Measurements from ENCODE around the gene CAPNS1. TPM values are rescaled to one million over a fixed set of nuclear protein-coding genes. Genes with fewer than 3 reads are reported as not detected.
A peak's percentile ranks its signal among the peaks of the same experiment; 100 is the strongest.

Gene CAPNS1
- 383 and 452 TPM in 2 replicates for total RNA-seq

GRCh38 chr19:36139473-36140303 is at the start of gene CAPNS1:
Gene CAPNS1 (plus strand): TSS chr19:36140066. CDS start chr19:36141012, 946 bp downstream.
- peak; percentile 92 to 97 for DNase-seq (ENCODE audit: low read depth in 2 of 2)

GRCh38 chr19:36090910-36091695 is 48.8 kb upstream of the CAPNS1 start:
- no peak for DNase-seq (ENCODE audit: low read depth in 2 of 2)

- DNase-seq (ENCODE audit: low read depth in 2 of 2): no peak
Measured at GRCh38 chr19:36092566-36092965, 47.3 kb upstream of the CAPNS1 start.

GRCh38 chr19:36093146-36093662 is 46.7 kb upstream of the CAPNS1 start:
- no peak for DNase-seq (ENCODE audit: low read depth in 2 of 2)

GRCh38 chr19:36093687-36094086 is 46.2 kb upstream of the CAPNS1 start:
- no peak for DNase-seq (ENCODE audit: low read depth in 2 of 2)

GRCh38 chr19:36097036-36097435 is 42.8 kb upstream of the CAPNS1 start:
- DNase-seq (ENCODE audit: low read depth in 2 of 2): peak in 1 of 2 donors; percentile 32

GRCh38 chr19:36099166-36099785 is 40.6 kb upstream of the CAPNS1 start:
- no peak for DNase-seq (ENCODE audit: low read depth in 2 of 2)

- no peak for DNase-seq (ENCODE audit: low read depth in 2 of 2)
Measured at GRCh38 chr19:36100476-36100875, 39.4 kb upstream of the CAPNS1 start.

GRCh38 chr19:36101550-36102327 is 38.1 kb upstream of the CAPNS1 start:
- DNase-seq (ENCODE audit: low read depth in 2 of 2): no peak

- DNase-seq (ENCODE audit: low read depth in 2 of 2): no peak
Measured at GRCh38 chr19:36103040-36103626, 36.7 kb upstream of the CAPNS1 start.

GRCh38 chr19:36103842-36104552 is 35.9 kb upstream of the CAPNS1 start:
- no peak for DNase-seq (ENCODE audit: low read depth in 2 of 2)

- no peak for DNase-seq (ENCODE audit: low read depth in 2 of 2)
Measured at GRCh38 chr19:36106441-36106840, 33.4 kb upstream of the CAPNS1 start.

- no peak for DNase-seq (ENCODE audit: low read depth in 2 of 2)
Measured at GRCh38 chr19:36106991-36107390, 32.9 kb upstream of the CAPNS1 start.

GRCh38 chr19:36108684-36109083 is 31.2 kb upstream of the CAPNS1 start:
- DNase-seq (ENCODE audit: low read depth in 2 of 2): no peak

GRCh38 chr19:36110487-36111199 is 29.2 kb upstream of the CAPNS1 start, which contains the start of gene OVOL3:
Gene OVOL3 (plus strand): TSS chr19:36111143. CDS start chr19:36111203, 60 bp downstream.
- no peak for DNase-seq (ENCODE audit: low read depth in 2 of 2)

GRCh38 chr19:36111200-36111539 is 28.7 kb upstream of the CAPNS1 start:
- no peak for DNase-seq (ENCODE audit: low read depth in 2 of 2)

GRCh38 chr19:36112678-36113077 is 27.2 kb upstream of the CAPNS1 start:
- DNase-seq (ENCODE audit: low read depth in 2 of 2): no peak

GRCh38 chr19:36113425-36113824 is 26.4 kb upstream of the CAPNS1 start:
- DNase-seq (ENCODE audit: low read depth in 2 of 2): no peak

Data from dermis microvascular lymphatic vessel endothelial cell (primary cell).